ENCODE measurements around the gene KHDRBS2.

- TF ChIP-seq SIN3A (IDR thresholded peaks at IDR 0.05; ENCODE audit: borderline replicate concordance, insufficient read depth, low read length) (no peak), POLR2AphosphoS5 (IDR thresholded peaks at IDR 0.05; ENCODE audit: low read depth, low read length) (no peak), TAF1 (IDR thresholded peaks at IDR 0.05; ENCODE audit: borderline replicate concordance, insufficient read depth, low read length) (no peak), REST (IDR thresholded peaks at IDR 0.05; ENCODE audit: insufficient read depth in 1 of 2, low read depth in 2 of 2, low read length in 2 of 2) (no peak)
These were observed 376.5 kb downstream of the KHDRBS2 start for GRCh38 chr6:61909486-61909885.

Measured in PFSK-1 (cell line).